ENCODE results near the gene AGRN.

DNA sequence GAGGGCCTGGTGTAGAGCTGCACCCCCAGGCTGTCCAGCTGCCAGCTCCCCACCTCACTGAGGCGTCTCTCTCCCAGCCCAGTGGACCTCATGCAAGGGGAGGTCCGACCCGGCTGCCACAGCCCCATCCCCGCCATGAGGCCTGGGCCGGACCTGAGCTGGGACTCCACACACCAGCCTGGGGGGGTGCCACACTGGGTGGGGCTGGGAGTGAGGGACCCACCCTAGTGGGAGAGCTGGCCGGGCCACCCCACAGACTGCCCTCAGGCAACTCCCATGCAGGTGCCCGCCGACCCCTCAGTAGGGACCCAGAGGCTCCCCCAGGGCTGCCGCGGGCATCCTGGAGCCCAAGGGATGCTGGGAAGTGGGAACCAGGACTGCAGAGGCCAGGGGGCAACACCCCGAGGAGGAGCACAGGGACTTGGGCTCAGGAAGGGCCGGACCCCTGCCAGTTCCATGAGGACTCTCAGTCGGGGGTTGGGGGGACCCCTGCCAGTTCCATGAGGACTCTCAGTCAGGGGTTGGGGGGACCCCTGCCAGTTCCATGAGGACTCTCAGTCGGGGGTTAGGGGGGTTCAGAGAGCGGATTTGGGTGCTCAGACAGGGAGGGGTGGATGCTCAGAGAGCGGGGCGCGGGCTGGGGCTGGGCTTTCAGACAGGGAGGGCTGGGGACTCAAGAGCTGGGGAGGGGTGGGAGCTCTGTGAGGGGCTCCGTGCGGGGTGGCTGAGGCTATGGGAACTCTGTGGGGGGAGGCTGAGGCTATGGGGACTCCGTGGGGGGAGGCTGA lies 55.4 kb downstream of the AGRN start:
- TF ChIP-seq POLR2A (IDR thresholded peaks at IDR 0.05; ENCODE audit: low read length) (no peak), GATA1 (IDR thresholded peaks at IDR 0.05; ENCODE audit: low read depth, low read length) (no peak)

All from erythroblast (primary cell).